ENCODE measurements around the gene DHRS12.

GRCh38 chr13:51823863-51824262, 19.9 kb upstream of the DHRS12 start:
- TF ChIP-seq POLR2A (IDR thresholded peaks at IDR 0.05) (no peak), POLR2AphosphoS5 (IDR thresholded peaks at IDR 0.05) (no peak)

Measured in suprapubic skin (tissue), 4 donors.